Amniotic epithelial cell (primary cell): ENCODE results near the gene RUNX2.

Source experiments
- DNase-seq: peaks from one replicate; pipeline ENCODE4 v3.0.0-alpha.2; 2010; ENCODE audit warnings: low read depth

Gene RUNX2

GRCh38 chr6:45433533-45434380, 105.6 kb downstream of the RUNX2 start:
- no peak for DNase-seq

GRCh38 chr6:45434381-45434700, 106.2 kb downstream of the RUNX2 start:
- no peak for DNase-seq

GRCh38 chr6:45436544-45437438, 108.7 kb downstream of the RUNX2 start:
- DNase-seq = peak; percentile 95

- no peak for DNase-seq
These were observed 109.3 kb downstream of the RUNX2 start for GRCh38 chr6:45437439-45437815.

- DNase-seq = no peak
These were observed 110.0 kb downstream of the RUNX2 start for GRCh38 chr6:45438151-45438550.

GRCh38 chr6:45438849-45439406, 110.8 kb downstream of the RUNX2 start:
- DNase-seq = peak; percentile 89

- no peak for DNase-seq
These were observed 111.3 kb downstream of the RUNX2 start for GRCh38 chr6:45439459-45439858.

GRCh38 chr6:45439861-45440388, 111.8 kb downstream of the RUNX2 start:
- DNase-seq = no peak

GRCh38 chr6:45441851-45442453, 113.8 kb downstream of the RUNX2 start:
- DNase-seq = peak; percentile 75

- no peak for DNase-seq
These were observed 114.6 kb downstream of the RUNX2 start for GRCh38 chr6:45442716-45443115.

GRCh38 chr6:45445364-45445748, 117.2 kb downstream of the RUNX2 start:
- no peak for DNase-seq

GRCh38 chr6:45445749-45446549, 117.8 kb downstream of the RUNX2 start:
- peak; percentile 99 for DNase-seq

- no peak for DNase-seq
These were observed 118.9 kb downstream of the RUNX2 start for GRCh38 chr6:45447005-45447404.

- no peak for DNase-seq
These were observed 119.6 kb downstream of the RUNX2 start for GRCh38 chr6:45447716-45448115.

GRCh38 chr6:45448417-45449389, 120.6 kb downstream of the RUNX2 start:
- DNase-seq = peak; percentile 65

- no peak for DNase-seq
These were observed 122.0 kb downstream of the RUNX2 start for GRCh38 chr6:45450132-45450531.

- DNase-seq = no peak
These were observed 122.7 kb downstream of the RUNX2 start for GRCh38 chr6:45450831-45451230.

- DNase-seq = peak; percentile 93
These were observed 126.1 kb downstream of the RUNX2 start for GRCh38 chr6:45454008-45454911.

- DNase-seq = no peak
These were observed 127.3 kb downstream of the RUNX2 start for GRCh38 chr6:45455408-45455807.
